HG03095 (cell line): Measurements from ENCODE around the gene METTL21A.
"Not testable (repeated sequence)": the region's sequence is repeated elsewhere in the genome, so short reads cannot be mapped to it uniquely, and the experiment has no call there.

Experiments
- ATAC-seq: cut with Tn5 transposase; IDR thresholded peaks from one replicate; pipeline ENCODE4 v1.9.1; 2021; ENCODE audit warnings: moderate library complexity; ENCODE audit not compliant: unreplicated experiment

METTL21A gene

GRCh38 chr2:207625014-207625907 is at the start of gene METTL21A:
Gene METTL21A (minus strand): TSS chr2:207625394. CDS start chr2:207624375, 1,019 bp downstream.
- ATAC-seq: peak; percentile 53

- ATAC-seq: no peak
These were observed 49.6 kb upstream of the METTL21A start for GRCh38 chr2:207674826-207675225.

GRCh38 chr2:207674266-207674774 is 49.1 kb upstream of the METTL21A start:
- ATAC-seq: no peak

GRCh38 chr2:207673431-207673830 is 48.2 kb upstream of the METTL21A start:
- no peak for ATAC-seq

GRCh38 chr2:207670887-207671286 is 45.7 kb upstream of the METTL21A start:
- no peak for ATAC-seq

GRCh38 chr2:207663870-207664545 is 38.8 kb upstream of the METTL21A start:
- ATAC-seq: no peak

- peak; percentile 86 for ATAC-seq
These were observed 37.0 kb upstream of the METTL21A start for GRCh38 chr2:207662203-207662602.

- no peak for ATAC-seq
These were observed 35.8 kb upstream of the METTL21A start for GRCh38 chr2:207660994-207661393.

GRCh38 chr2:207658156-207658555 is 33.0 kb upstream of the METTL21A start:
- no peak for ATAC-seq

GRCh38 chr2:207655000-207655399 is 29.8 kb upstream of the METTL21A start:
- no peak for ATAC-seq

GRCh38 chr2:207646582-207646981 is 21.4 kb upstream of the METTL21A start:
- ATAC-seq: not testable (repeated sequence)

GRCh38 chr2:207643892-207644291 is 18.7 kb upstream of the METTL21A start:
- no peak for ATAC-seq

- ATAC-seq: no peak
These were observed 15.5 kb upstream of the METTL21A start for GRCh38 chr2:207640661-207641060.

GRCh38 chr2:207640160-207640559 is 15.0 kb upstream of the METTL21A start:
- ATAC-seq: no peak

GRCh38 chr2:207639288-207639687 is 14.1 kb upstream of the METTL21A start:
- not testable (repeated sequence) for ATAC-seq

- no peak for ATAC-seq
These were observed 10.4 kb upstream of the METTL21A start for GRCh38 chr2:207635468-207636200.

- ATAC-seq: no peak
These were observed 8.5 kb upstream of the METTL21A start for GRCh38 chr2:207633686-207634085.

GRCh38 chr2:207632575-207633493 is 7.6 kb upstream of the METTL21A start:
- ATAC-seq: no peak

GRCh38 chr2:207630491-207630890 is 5.3 kb upstream of the METTL21A start:
- ATAC-seq: no peak

GRCh38 chr2:207629553-207629952 is 4.4 kb upstream of the METTL21A start:
- no peak for ATAC-seq
